SK-N-MC (cell line): ENCODE data around the gene GDPD3.

Experiments used
- EZH2 ChIP-seq: fragments of 200-600 bp; sonication (generic); IDR thresholded peaks from one replicate; pipeline ENCODE4 v1.6.1; 2017; ENCODE audit warnings: antibody characterized with exemption
- FOXP2 ChIP-seq: optimal IDR thresholded peaks from 2 replicates; pipeline ENCODE3; 2011; ENCODE audit warnings: mild to moderate bottlenecking, moderate library complexity; ENCODE audit not compliant: insufficient read depth; ENCODE audit errors: extremely low read length, control extremely low read depth
- POLR2AphosphoS5 ChIP-seq: IDR thresholded peaks from 2 replicates; pipeline ENCODE4 v1.6.1; 2012; ENCODE audit warnings: mild to moderate bottlenecking, low read depth, low read length, borderline replicate concordance

DNA sequence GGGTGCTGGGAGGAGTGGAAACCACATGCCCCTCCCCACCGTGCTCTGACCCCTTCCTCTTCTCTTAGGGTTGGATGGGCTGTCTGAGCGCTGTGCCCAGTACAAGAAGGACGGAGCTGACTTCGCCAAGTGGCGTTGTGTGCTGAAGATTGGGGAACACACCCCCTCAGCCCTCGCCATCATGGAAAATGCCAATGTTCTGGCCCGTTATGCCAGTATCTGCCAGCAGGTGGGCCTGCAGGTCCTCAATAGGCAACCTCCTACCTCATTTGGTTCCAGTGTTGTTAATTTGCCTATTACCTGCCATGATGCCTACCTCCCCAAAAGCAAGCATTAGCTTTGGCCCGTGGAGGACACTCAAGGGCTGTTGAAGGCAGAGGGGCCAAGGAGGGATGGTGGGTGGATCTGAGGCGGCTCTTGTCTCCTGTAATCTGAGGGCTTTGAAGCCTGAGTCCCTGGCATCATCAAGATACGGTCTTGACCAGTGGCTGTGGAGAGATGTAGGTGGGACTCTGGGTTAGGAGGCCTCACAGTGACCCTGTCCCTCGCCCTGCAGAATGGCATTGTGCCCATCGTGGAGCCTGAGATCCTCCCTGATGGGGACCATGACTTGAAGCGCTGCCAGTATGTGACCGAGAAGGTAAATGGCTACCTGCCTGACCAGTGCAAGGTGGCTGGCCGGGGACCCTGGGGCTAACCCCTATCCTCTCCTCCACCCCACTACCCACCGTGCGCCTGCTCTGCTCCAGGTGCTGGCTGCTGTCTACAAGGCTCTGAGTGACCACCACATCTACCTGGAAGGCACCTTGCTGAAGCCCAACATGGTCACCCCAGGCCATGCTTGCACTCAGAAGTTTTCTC is 44.4 kb downstream of the GDPD3 start:
- TF ChIP-seq EZH2 = no peak
- TF ChIP-seq POLR2AphosphoS5 = no peak; the same call in 1 of the 2 replicates
- no peak for TF ChIP-seq FOXP2
